EH (cell line): ENCODE data around the gene SUCO.
"Not testable (repeated sequence)": the region's sequence is repeated elsewhere in the genome, so short reads cannot be mapped to it uniquely, and the experiment has no call there.

Source experiments
- DNase-seq: peaks from one replicate; pipeline ENCODE4 v3.0.0-alpha.2; 2015; ENCODE audit warnings: low read depth

The SUCO gene

DNA sequence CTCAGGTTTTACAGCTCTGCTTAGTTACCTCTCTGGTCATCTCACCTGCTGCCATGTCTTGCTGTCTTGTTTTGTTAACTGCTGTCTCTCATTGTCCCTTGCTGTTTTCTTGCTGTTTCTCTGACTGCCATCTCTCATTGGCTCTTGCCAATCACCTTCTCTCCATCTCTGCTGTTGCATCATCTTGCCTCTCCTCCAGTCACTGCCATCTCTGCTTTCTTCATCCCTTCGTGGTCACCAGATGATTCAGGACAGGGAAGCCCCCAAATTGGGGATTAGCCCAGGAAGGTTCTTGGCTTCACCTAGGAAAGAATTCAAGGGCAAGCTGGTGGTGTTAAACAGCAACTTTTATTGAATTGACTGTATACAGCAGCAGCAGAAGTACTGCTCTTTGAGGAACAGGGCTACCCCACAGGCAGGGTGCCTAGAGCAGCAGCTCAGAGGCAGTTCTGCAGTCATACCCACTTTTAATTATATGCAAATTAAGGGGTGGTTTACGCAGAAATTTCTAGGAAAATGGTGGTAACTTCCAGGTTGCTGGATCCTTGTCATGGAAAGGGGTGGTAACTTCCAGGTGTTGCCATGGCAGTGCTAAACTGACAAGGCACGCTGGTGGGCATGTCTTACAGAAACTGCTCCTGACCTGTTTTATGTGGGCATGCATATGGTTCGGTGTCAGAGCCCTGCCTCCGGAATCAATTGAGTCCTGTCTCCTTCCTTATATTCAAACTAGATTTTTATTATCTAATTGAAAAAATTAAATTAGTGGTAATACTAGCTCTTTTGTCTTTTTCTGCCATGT lies 33.4 kb downstream of the SUCO start:
- DNase-seq, result no peak

DNA sequence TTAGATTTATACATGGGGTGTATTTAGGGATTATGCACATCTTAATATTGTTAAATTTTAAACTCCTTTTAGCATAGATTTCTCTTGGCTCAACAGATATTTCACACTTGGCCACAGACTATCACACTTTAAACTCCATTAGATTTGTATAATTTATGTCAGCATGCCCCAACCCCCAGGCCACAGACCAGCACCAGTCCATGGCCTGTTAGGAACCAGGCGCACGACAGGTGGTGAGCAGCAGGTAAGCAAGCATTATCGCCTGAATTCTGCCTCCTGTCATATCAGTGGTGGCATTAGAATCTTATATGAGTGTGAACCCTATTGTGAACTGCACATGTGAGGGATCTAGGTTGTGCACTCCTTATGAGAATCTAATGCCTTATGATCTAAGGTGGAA lies 34.8 kb downstream of the SUCO start:
- no peak for DNase-seq

DNA sequence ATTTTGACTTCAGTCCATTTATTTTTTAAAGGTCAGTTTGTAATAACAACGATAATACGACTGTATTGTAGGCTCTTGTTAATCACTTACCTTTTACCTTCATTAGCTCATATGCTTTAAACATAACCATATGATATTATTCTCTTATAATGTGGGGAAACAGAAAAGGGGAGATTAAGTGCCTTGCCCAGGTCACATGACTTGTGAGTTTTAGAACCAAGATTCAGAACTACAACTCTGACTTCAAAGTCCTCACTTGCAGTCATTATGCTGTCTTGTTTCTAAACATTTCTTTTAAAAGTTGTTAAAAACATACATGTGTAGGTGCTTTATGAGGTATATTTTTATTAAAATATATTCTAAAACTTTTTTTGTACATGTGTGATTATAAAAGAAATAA lies 41.1 kb downstream of the SUCO start:
- no peak for DNase-seq

DNA sequence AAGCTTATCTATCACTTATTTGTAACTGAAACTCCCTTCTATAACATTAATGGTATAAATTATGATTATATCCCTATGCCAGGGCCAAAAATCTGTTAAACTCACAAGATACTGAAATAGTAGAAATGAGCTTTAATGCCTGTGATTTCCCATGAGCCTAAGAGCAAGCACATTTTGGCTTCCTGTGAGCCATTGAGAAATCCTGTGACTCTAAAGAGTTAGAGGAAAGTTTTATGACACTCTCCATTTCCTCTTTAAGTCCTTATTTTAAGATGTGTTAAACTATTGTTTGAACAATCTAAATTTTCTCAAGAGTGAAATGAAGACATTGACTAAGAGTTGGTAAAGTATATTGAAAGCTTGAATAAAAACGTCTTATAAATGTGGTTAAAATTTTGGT lies 45.6 kb downstream of the SUCO start:
- no peak for DNase-seq

DNA sequence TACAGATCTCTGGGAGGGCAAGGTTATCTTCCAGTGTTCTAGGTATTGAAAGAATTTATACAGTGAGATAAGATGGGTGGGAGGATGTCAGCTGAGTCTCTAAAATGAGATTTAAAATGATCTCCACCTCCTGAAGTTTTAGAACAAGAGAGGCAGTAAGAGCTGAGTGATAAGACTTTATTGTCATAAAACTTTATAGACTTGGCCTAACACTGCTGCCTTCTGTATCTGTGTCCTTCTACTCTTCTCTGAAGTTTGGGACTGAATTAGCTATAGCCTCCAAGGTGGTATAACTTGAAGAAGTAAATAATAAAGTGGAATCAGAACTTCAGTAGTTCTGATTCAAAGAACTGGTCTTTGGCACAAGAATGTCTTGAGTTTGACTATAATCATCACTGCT lies 48.3 kb downstream of the SUCO start:
- no peak for DNase-seq

DNA sequence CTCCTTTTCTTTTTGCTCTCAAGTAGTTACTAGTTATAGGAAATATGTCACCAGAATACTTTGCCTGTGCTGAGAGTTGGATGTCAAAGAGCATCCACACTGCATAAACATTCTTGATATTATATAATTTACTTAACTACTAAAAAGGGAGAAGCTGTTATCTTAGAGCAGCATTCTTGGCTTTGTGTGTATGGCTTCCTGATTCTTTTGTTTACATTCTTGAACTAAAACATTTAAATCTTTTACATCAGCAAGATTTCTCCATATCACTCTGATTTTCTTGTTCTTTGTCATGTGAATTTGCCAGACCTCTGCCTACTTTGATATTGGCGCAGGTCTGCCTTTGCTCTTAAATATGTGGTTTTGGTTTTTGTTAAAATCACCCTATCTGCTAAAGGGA lies 48.8 kb downstream of the SUCO start:
- peak; percentile 71 for DNase-seq

DNA sequence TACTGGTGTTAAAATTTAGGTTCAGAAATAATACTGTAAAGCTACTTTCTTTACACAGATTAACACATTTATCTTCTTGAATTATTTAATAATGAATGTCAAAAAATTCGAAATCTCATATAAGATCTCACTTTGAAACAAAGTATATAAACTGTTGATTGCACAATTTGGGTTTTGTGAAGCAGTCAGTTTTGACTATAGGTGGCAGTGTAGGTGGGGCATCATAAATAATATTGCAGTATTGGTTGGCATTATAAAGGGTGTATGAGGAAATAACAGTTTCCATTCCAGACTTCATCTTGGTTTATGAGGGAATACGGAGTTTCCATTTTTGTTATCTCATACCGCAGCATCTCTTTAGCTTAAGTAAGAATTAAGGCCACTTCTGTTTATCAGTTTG lies 49.9 kb downstream of the SUCO start:
- no peak for DNase-seq

DNA sequence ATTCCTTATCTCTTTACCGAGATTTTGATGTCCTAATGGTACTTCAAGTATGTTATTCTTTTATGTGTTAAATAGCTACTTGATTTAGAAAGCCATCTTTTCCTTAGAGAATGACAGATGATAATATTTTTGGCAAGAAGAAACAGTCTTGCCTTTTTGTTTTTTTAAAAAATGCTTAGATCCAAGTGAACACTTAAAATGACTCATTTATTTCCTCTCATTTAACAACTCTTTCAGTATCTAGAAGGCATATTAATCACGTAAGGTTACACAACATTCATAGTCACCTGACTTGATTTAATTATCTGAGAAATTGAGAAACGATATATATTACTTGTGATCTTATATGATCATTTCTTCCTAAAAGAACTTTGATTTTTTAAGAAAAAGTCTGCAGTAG lies 52.4 kb downstream of the SUCO start:
- DNase-seq, result peak; percentile 65

DNA sequence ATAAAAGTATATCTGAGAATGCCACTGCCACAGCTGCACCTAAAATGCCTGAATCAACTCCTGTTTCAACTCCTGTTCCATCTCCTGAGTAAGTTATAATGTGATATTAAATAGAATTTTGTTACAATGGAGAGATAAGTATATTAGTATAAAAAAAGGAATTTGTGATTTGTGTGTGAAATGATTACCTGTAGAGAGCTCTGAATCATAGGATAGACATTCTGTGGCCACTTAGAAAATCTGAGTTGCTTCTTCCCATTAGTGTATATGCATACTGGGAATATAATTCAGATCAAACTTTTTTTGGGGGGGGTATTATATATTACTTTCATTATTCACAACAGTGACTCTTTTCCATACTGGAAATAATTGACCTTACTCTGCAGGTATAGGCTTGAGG lies 52.9 kb downstream of the SUCO start:
- DNase-seq, result no peak

DNA sequence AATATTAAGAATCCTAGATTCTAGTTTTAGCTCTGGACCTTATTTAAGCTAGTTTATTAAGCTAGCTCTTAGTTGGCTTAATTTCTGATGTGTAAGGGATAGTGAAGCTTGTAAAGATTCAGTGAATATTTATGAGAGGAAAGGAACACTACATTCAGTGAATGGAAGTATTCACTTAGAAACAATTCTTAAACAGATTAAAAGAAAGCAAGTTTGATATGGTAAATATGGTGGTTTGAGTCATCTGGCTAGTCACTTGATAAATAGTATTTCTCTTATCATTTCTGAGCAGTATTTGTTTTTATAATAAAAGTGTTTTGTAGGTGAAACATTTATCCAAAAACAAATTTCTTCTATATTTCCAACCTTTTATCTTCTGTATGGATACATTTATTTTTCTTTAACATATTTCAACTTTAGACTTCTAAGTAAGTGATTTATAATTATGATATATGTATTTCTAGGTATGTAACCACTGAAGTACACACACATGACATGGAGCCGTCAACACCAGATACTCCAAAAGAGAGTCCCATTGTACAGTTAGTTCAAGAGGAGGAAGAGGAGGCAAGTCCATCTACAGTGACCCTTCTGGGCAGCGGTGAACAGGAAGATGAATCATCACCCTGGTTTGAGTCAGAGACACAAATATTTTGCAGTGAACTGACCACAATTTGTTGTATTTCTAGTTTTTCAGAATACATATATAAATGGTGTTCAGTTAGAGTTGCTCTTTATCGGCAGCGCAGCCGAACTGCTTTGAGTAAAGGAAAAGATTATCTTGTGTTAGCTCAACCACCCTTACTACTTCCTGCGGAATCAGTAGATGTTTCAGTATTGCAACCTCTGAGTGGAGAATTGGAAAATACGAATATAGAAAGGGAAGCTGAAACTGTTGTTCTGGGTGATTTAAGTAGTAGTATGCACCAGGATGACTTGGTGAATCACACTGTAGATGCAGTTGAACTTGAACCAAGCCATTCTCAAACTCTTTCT lies 55.6 kb downstream of the SUCO start:
- peak; percentile 88 for DNase-seq

DNA sequence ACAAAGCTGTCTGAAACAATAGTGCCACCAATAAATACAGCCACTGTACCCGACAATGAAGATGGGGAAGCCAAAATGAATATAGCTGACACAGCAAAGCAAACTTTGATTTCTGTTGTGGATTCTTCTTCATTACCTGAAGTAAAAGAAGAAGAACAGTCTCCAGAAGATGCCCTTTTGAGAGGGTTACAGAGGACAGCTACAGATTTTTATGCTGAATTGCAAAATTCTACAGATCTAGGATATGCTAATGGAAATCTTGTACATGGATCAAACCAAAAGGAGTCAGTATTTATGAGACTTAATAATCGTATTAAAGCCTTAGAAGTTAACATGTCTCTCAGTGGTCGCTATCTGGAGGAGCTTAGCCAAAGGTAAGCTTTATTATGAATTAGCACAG lies 56.6 kb downstream of the SUCO start:
- DNase-seq, result no peak

DNA sequence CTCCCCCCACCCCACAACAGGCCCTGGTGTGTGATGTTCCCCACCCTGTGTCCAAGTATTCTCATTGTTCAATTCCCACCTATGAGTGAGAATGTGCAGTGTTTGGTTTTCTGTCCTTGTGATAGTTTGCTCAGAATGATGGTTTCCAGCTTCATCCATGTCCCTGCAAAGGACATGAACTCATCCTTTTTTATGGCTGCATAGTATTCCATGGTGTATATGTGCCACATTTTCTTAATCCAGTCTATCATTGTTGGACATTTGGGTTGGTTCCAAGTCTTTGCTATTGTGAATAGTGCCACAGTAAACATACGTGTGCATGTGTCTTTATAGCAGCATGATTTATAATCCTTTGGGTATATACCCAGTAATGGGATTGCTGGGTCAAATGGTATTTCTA lies 58.5 kb downstream of the SUCO start:
- not testable (repeated sequence) for DNase-seq

DNA sequence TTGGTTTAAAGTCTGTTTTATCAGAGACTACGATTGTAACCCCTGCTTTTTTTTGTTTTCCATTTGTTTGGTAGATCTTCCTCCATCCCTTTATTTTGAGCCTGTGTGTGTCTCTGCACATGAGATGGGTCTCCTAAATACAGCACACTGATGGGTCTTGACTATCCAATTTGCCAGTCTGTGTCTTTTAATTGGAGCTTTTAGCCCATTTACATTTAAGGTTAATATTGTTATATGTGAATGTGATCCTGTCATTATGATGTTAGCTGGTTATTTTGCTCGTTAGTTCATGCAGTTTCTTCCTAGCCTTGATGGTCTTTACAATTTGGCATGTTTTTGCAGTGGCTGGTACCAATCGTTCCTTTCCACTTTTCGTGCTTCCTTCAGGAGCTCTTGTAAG lies 62.1 kb downstream of the SUCO start:
- not testable (repeated sequence) for DNase-seq

DNA sequence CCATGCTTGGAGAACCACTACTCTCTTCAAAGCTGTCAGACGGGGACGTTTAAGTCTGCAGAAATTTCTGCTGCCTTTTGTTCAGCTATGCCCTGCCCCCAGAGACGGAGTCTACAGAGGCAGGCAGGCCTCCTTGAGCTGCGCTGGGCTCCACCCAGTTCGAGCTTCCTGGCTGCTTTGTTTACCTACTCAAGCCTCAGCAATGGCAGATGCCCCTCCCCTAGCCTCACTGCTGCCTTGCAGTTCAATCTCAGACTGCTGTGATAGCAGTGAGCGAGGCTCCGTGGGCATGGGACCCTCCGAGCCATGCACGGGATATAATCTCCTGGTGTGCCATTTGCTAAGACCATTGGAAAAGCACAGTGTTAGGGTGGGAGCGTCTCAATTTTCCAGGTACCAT lies 63.8 kb downstream of the SUCO start:
- DNase-seq, result not testable (repeated sequence)

DNA sequence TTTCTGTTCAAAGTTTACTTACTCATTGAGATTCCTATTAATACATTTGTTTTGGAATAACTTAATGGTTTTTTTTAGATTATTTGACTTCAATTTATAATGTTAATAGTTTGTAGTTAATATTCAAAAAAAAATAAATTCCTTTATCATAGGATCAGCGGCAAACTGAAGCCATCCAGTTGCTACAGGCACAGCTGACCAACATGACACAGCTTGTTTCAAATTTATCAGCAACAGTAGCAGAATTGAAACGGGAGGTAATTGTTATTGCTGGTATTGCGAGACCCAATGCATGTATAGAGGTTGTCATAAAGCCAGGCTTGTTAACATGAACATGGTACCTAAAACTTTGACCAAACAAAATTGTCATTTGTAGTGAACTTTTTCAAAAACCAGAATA lies 67.0 kb downstream of the SUCO start:
- no peak for DNase-seq

DNA sequence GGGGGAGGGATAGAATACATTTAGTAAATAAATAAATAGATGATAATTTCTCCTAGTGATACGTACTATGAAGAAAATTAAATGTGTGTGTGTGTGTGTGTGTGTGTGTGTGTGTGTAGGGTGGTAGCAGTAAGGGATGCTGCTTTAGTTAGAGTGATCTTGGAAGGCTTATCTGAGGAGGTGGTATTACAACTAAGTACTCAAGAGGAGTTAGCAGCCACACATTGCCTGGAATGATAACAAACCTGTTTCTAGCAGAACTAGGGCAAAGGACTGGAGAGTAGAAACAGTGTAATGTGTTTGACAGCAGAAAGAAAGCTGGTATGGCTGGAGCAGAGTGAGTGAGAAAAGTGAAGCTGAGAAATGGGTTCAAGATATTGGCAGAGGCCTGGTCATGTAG lies 67.7 kb downstream of the SUCO start:
- DNase-seq, result no peak

DNA sequence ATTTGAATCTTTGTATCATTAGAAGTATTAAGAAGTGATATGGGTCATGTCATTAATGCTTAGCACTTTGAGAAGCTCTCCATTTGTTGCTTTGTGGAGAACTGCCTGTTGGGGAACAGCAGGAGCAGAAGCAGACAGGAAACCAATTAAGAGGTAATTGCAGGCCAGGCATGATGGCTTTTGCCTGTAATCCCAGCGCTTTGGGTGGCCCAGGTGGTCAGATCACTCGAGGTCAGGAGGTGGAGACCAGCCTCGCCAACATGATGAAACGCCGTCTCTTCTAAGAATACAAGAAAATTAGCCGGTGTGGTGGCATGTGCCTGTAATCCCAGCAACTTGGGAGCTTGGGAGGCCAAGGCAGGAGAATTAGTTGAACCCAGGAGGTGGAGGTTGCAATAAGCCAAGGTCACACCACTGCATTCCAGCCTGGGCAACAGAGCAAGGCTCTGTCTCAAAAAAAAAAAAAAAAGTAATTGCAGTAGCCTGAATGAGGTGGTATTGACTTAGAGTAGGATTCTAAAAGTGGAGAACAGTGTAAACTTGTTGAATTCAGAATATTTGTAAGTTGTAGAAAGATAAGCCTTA lies 68.2 kb downstream of the SUCO start:
- no peak for DNase-seq

DNA sequence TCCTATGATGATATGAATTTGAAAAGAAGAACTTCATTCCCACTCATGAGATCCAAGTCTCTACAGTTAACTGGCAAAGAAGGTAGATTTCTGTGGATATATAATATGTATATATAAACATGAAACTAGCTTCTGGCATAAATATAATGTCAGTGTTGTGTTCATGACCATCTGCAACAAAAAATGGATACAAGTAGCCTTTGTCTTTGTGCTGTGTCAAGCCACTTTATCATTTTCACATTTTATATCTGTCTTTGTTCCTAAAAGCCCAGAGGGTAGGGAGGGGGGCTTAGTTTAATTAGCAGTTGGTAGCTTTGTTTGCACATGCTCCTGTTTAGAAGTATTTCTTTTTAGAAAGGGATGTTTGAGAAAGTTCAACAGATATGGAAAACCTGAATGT lies 69.8 kb downstream of the SUCO start:
- DNase-seq, result no peak

DNA sequence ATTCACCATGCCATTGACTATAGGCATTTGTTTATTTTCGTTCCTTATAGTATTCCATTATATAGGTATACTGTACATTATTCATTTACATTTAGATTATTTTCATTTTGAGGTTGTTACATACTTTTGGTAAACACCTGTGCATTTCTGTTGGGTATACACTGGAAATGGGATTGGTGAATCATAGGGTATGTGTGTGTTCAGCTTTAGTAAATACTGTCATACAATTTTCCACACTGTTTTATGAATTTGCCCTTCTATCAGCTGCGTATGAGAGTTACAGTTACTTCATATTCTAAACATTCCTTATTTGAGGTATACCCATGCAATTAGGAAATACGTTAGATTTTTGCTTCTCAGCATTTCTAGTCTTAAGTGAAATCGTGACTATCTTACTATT lies 70.9 kb downstream of the SUCO start:
- no peak for DNase-seq

DNA sequence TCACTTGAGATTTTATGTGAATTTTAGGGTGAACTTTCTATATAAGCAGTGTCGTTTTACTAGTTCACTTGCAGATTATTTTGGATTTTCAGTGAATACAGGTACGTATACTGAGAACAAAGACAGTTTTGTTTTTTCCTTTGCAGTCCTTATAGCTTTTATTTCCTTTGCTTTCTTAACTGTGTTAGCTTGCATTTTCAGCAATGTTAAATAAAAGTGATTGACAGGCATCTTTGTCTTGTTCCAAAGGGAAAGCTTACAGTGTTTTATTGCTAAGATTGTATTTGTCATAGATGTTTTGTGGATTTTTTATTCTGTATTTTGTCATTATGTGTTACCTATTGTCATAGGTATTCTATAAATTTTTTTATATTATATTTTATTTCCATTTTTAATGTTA lies 72.7 kb downstream of the SUCO start:
- DNase-seq, result no peak

DNA sequence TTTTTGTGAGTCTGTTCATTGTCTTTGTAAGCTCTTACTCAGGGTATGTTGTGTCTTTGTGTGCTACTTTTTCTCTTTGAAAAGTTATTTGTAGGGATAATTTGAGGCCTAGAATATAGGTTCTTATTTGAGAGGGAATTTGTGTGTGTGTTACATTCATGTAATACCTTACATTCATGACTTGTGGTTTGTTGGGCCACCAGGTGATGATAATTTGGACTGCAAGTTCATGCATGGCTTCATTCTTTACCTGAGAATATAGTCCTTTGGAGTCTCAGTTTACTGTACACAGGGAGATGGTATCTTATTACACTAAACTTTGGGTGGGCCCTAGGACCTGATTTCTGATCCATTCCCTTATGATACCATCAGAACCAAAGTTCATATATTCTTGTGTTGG lies 74.2 kb downstream of the SUCO start:
- no peak for DNase-seq

DNA sequence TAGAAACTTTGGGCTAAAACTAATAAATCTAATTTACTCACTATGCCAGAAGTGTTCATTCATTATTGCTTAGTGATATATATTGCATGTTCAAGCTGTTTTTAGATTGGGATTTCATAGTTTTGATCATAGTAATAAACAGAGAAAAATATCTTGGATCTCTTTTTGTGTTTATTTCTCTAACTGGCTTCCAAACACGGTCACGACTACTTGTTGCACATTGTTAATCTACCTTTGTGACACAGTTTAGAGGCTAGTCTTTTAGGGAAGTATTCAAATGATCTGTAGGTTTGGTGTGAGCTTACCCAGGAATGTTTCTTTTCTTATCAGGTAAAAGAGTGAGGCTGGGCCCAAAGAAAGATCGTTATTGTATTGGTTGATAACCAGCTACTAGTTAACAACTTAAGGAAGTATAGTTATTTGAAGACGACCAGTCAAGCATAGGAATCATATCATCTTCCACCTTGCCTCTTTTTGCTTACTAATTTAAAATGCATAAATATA lies 75.2 kb downstream of the SUCO start:
- DNase-seq, result no peak

DNA sequence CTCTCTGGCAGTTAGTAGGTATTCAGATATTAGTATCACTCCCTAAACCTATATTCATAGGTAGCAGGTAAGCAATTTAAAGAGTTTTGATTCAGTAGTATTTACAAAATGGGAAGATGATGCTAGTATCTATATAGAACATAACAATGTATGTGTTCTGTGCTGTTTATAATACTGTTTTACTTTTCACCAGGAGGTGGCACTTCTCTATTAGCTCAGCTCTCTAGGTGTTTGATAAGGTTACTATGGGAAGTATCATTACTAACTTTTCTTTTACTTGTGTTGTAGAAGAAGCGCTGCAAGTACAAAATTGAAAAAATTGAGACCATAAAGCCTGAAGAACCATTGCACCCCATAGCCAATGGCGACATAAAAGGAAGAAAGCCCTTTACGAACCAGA lies 76.6 kb downstream of the SUCO start:
- peak; percentile 25 for DNase-seq
